ENCODE data around the gene ZSCAN26.
"Not testable (repeated sequence)": the region's sequence is repeated elsewhere in the genome, so short reads cannot be mapped to it uniquely, and the experiment has no call there.

Gene ZSCAN26

GRCh38 chr6:28257042-28257441, 9.9 kb upstream of the ZSCAN26 start:
- no peak for DNase-seq (ENCODE audit: low read depth in 2 of 2)

GRCh38 chr6:28258877-28259777, 7.8 kb upstream of the ZSCAN26 start, which contains the start of gene NKAPL:
Gene NKAPL, plus strand, starts transcription at chr6:28259297. Its CDS starts 75 bp downstream, at chr6:28259372.
- peak; percentile 14 to 51 for DNase-seq (ENCODE audit: low read depth in 2 of 2)

GRCh38 chr6:28263922-28264321, 3.0 kb upstream of the ZSCAN26 start:
- DNase-seq (ENCODE audit: low read depth in 2 of 2): no peak

- no peak for DNase-seq (ENCODE audit: low read depth in 2 of 2)
Observed at GRCh38 chr6:28264834-28265401, 2.0 kb upstream of the ZSCAN26 start.

GRCh38 chr6:28266563-28266961, 381 bp upstream of the ZSCAN26 start:
- no peak for DNase-seq (ENCODE audit: low read depth in 2 of 2)

- no peak for DNase-seq (ENCODE audit: low read depth in 2 of 2)
Observed at GRCh38 chr6:28267695-28268059, 734 bp downstream of the ZSCAN26 start.

GRCh38 chr6:28269492-28269891, 2.5 kb downstream of the ZSCAN26 start:
- DNase-seq (ENCODE audit: low read depth in 2 of 2): no peak

- no peak for DNase-seq (ENCODE audit: low read depth in 2 of 2)
Observed at GRCh38 chr6:28274888-28275287, 7.9 kb downstream of the ZSCAN26 start.

GRCh38 chr6:28277746-28278145, 10.8 kb downstream of the ZSCAN26 start:
- DNase-seq (ENCODE audit: low read depth in 2 of 2): no peak

- no peak for DNase-seq (ENCODE audit: low read depth in 2 of 2)
Observed at GRCh38 chr6:28280595-28281287, 13.8 kb downstream of the ZSCAN26 start.

- DNase-seq (ENCODE audit: low read depth in 2 of 2): peak; percentile 38 to 60
Observed at GRCh38 chr6:28281288-28282064, 14.5 kb downstream of the ZSCAN26 start, which contains the start of gene PGBD1. Gene PGBD1, plus strand, starts transcription at chr6:28281572. Its CDS starts 2,242 bp downstream, at chr6:28283814.

- no peak for DNase-seq (ENCODE audit: low read depth in 2 of 2)
Observed at GRCh38 chr6:28282926-28283325, 16.0 kb downstream of the ZSCAN26 start.

- no peak for DNase-seq (ENCODE audit: low read depth in 2 of 2)
Observed at GRCh38 chr6:28291573-28291972, 24.6 kb downstream of the ZSCAN26 start.

- DNase-seq (ENCODE audit: low read depth in 2 of 2): no peak
Observed at GRCh38 chr6:28295326-28295725, 28.4 kb downstream of the ZSCAN26 start.

- DNase-seq (ENCODE audit: low read depth in 2 of 2): no peak
Observed at GRCh38 chr6:28296520-28297060, 29.6 kb downstream of the ZSCAN26 start.

- no peak for DNase-seq (ENCODE audit: low read depth in 2 of 2)
Observed at GRCh38 chr6:28303570-28303969, 36.6 kb downstream of the ZSCAN26 start.

GRCh38 chr6:28306363-28306762, 39.4 kb downstream of the ZSCAN26 start:
- DNase-seq (ENCODE audit: low read depth in 2 of 2): not testable (repeated sequence)

- DNase-seq (ENCODE audit: low read depth in 2 of 2): no peak
Observed at GRCh38 chr6:28311139-28311823, 44.3 kb downstream of the ZSCAN26 start.

GRCh38 chr6:28312939-28313338, 46.0 kb downstream of the ZSCAN26 start:
- no peak for DNase-seq (ENCODE audit: low read depth in 2 of 2)

- DNase-seq (ENCODE audit: low read depth in 2 of 2): no peak
Observed at GRCh38 chr6:28315628-28316027, 48.7 kb downstream of the ZSCAN26 start.

- not testable (repeated sequence) for DNase-seq (ENCODE audit: low read depth in 2 of 2)
Observed at GRCh38 chr6:28317866-28318265, 50.9 kb downstream of the ZSCAN26 start.
